Caki2 (cell line): ENCODE data around the gene KRT74. TPM values are rescaled to one million over a fixed set of nuclear protein-coding genes. Genes with fewer than 3 reads are reported as not detected.

ENCODE experiments used
- DNase-seq: peaks from one replicate; pipeline ENCODE4 v3.0.0-alpha.2; 2015; ENCODE audit warnings: low read depth
- in situ Hi-C: cut with HindIII; loops from 2 replicates; pipeline ENCODE4 v1.10.0; 2016; ENCODE audit warnings: low sequenced_read_pairs, low pct_unique_long_range_greater_than_20kb, mixed read lengths
- total RNA-seq: library from RNA; depleted of rRNA; stranded (reverse); fragments of >200 nt; shearing (Covaris generic); gene quantifications from 2 replicates; pipeline ENCODE4 v1.2.3, GENCODE V29; 2014; ENCODE audit warnings: low replicate concordance

Gene KRT74
- total RNA-seq, 1 experiment from 2014 or later = not detected

DNA sequence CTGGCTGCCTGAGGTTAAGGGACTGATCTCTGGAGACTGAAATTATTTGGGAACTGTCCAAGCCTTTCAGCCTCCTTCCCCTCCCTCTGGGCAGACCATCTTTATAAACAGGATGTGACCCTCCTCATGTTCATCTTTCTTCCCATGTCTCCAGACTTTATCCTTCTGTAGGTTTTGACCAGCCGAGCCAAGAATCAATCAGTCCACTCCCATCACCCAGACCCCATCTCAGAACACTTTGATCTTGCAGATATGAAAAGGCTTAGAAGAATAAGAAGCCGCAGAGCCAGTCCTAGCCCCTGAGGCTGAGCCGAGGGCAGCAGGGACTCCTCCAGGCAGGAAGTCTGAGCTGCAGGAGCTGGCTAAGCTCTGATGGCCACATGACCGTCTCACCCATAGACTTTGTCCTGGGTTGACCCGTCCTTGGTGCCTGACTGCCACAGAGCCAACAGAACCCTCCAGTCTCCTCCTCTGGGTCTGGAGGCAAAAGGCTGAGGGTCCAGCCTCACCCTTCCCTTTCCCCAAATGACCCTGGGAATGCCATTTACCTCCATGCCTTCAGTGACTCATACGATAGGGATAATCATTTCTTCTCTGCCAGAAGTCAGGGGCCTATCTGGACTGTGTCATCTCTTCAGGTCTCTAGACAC lies 22.3 kb downstream of the KRT74 start:
- in situ Hi-C loops = no loop called here
- no peak for DNase-seq

DNA sequence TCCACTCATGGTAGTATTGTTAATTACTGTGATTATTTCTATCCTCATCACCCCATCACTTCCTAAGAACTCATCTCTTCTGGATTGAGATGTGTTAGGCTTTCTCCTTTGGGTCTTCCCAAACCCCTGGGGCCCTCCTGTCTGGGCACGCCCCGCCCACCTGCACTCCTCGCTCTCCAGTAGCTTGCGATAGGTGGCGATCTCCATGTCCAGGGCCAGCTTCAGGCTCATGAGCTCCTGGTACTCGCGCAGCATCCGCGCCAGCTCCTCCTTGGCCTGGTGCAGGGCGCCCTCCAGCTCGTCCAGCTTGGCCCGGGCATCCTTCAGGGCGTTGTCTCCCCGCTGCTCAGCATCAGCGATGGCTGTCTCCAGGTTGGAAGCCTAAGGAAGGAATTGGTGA lies 27.5 kb downstream of the KRT74 start:
- in situ Hi-C loops = no loop called here
- no peak for DNase-seq

GRCh38 chr12:52543985-52544883 lies 29.4 kb downstream of the KRT74 start:
- in situ Hi-C loops = no loop called here
- DNase-seq = no peak

- in situ Hi-C loops = no loop called here
- no peak for DNase-seq
These were observed 30.8 kb downstream of the KRT74 start for GRCh38 chr12:52542785-52543318.

GRCh38 chr12:52542157-52542556 lies 31.5 kb downstream of the KRT74 start:
- no peak for DNase-seq
- in situ Hi-C loops = no loop called here

- DNase-seq = no peak
- in situ Hi-C loops = no loop called here
These were observed 31.9 kb downstream of the KRT74 start for GRCh38 chr12:52541709-52542108.

- DNase-seq = no peak
- in situ Hi-C loops = no loop called here
These were observed 33.1 kb downstream of the KRT74 start for GRCh38 chr12:52540531-52540930.

DNA sequence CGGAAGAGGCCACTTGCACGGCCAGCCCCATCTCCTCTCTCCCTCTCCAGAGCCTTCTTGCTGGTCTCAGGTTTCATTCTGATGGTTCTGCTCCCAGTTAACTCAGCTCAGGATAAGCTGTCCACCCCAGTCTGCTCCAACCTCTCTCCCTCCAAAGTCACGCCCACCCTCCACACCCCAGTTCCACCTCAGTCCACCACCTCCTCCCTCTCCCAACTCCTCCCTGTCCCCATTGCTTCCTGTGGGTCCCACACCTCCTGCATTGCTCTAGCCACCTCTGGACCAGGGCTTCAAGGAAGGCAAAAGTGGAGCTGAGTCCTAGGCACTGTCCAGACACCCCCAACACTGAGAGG lies 33.8 kb downstream of the KRT74 start:
- in situ Hi-C loops = no loop called here
- no peak for DNase-seq

GRCh38 chr12:52539083-52539820 lies 34.4 kb downstream of the KRT74 start:
- in situ Hi-C loops = no loop called here
- peak; percentile 51 for DNase-seq

DNA sequence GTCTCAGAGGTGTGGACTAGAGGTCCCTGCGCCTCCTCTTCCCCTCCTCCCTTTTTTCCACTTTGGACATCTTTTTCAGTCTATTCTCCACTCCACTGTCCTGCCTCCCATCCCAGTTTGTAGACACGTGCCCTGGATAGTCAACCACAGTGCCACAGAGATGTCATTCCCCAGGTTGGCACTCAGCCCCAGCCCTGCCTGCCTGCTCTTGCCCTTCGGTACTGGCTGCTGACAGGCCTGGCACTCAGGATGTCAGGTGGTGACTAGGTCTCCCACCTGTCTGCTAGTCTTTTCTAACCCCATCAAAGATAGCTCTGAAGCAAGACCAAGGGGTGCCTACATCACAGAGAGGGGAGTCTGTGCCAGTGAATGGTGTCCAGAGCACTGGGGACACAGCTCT lies 36.5 kb downstream of the KRT74 start:
- in situ Hi-C loops = no loop called here
- no peak for DNase-seq

GRCh38 chr12:52535574-52535973 lies 38.1 kb downstream of the KRT74 start:
- in situ Hi-C loops = no loop called here

GRCh38 chr12:52534482-52534881 lies 39.2 kb downstream of the KRT74 start:
- in situ Hi-C loops = no loop called here
- no peak for DNase-seq

More at GRCh38 chr12:52535574-52535973, 38.1 kb downstream of the KRT74 start:
- no peak for DNase-seq

GRCh38 chr12:52533686-52534470 lies 39.8 kb downstream of the KRT74 start:
- in situ Hi-C loops = no loop called here

DNA sequence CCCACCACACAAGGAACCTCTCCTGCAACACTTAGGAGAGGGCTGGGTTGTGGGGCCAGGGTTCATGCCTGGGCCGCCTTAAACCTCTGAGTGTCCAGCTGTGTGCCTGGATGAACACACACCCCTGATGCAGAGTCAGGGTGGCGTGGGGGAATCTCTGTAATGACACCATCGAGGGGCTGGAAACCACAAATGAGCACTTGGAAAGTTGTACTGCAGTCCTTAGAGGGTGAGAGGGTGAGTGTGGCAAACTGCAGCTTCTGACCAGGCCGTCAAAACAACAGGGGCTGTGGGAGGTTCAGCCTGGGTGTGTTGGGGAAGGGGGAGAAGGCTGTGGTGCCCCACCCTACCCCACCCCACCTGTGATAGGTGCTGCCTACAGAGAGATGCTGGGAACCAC lies 41.0 kb downstream of the KRT74 start:
- no peak for DNase-seq
- in situ Hi-C loops = no loop called here

More at GRCh38 chr12:52533686-52534470, 39.8 kb downstream of the KRT74 start:
- no peak for DNase-seq

GRCh38 chr12:52531566-52532300 lies 41.9 kb downstream of the KRT74 start:
- in situ Hi-C loops = no loop called here
- no peak for DNase-seq

GRCh38 chr12:52530905-52531304 lies 42.7 kb downstream of the KRT74 start:
- in situ Hi-C loops = no loop called here

DNA sequence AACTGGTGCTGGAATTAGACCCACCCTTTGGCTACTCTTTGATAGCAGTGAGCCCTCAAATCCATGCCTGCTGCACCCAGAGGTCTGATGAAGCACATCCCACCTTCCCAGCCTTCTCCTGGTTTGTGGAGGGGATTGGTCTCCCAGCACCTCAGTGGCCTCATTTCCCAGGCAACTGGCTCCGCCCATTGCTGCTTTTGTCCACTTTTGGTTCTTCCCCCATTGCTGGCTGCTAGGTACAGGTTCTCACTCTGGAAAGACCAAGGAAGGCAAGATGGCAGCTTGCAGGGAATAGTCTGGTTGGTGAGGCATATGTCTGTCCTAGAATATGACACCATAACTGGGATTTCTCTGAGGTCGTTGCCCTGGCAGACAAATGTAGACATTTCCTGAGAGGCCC lies 43.3 kb downstream of the KRT74 start:
- no peak for DNase-seq
- in situ Hi-C loops = no loop called here

More at GRCh38 chr12:52530905-52531304, 42.7 kb downstream of the KRT74 start:
- DNase-seq = no peak
